NCI-H526 (cell line): Measurements from ENCODE around the gene ANKRD11.

Experiments used
- DNase-seq, 2 experiments: peaks; one replicate each; lab custom pipeline; 2025; lab: John Stamatoyannopoulos, UW

ANKRD11 gene

DNA sequence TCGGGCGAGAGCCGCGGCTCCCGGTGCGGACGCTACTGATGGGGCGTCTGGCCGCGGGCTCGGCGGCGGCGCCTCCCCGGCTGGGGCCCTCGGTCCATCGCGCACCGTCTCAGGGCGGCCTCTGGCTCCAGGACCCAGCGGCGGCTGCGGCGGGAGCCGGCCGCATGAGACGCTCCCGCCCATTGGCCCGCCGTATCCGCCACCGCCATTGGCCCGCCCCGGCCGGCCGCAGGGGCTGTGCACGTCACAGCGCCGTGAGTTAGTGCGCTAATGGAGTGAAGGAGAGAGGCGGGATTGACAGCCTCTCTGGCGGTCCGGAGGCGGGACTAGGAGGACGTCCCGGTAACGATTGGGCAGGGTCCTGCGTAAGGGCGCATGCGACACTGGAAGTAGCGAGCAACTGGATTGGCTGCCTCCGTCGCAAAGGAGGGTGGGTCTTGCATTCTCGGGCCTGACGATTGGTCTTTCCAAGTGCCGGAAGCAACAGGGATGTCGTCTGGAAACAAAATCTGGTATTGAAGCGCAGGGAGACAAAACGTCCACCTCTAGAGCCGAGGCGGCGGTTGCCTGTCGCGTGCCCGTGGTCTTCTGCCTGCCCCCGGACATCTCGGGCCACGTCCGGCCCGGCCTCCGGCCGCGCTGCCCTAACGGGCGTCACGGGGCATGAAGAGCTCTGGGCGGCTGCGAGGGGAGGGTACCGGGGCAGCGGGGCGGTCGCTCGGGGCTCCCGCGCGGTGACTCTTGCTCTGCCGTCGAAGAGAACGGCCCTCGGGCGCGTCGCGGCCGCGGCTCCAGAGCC lies at the start of gene ANKRD11:
Gene ANKRD11, minus strand, starts transcription at position 123 of the 799 bp plus-strand sequence. CDS start 173,542 bp downstream, outside the sequence.
- peak; percentile 98 for DNase-seq

- DNase-seq: no peak
Measured at GRCh38 chr16:89538286-89538685, 47.9 kb upstream of the ANKRD11 start.

DNA sequence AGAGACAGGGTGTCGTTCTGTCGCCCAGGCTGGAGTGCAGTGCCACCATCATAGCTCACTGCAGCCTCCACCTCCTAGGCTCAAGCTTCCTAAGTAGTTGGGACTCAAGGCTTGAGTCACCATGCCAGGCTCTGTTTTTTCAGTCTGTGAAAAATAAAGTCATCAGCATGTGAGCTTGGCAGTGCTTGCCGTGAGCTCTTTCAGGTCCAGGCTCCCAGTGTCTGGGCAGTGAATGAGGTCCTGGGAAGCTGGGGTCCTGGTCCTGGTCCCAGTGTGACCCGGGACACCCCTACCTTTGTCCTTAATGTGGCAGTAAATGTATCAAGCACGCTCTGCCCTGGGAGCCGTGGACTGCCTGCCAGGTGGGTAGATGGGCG lies 47.2 kb upstream of the ANKRD11 start:
- DNase-seq: no peak

- no peak for DNase-seq
Measured at GRCh38 chr16:89536886-89537548, 46.7 kb upstream of the ANKRD11 start.

- no peak for DNase-seq
Measured at GRCh38 chr16:89536371-89536770, 46.0 kb upstream of the ANKRD11 start.

GRCh38 chr16:89534252-89534756 lies 43.9 kb upstream of the ANKRD11 start:
- no peak for DNase-seq

DNA sequence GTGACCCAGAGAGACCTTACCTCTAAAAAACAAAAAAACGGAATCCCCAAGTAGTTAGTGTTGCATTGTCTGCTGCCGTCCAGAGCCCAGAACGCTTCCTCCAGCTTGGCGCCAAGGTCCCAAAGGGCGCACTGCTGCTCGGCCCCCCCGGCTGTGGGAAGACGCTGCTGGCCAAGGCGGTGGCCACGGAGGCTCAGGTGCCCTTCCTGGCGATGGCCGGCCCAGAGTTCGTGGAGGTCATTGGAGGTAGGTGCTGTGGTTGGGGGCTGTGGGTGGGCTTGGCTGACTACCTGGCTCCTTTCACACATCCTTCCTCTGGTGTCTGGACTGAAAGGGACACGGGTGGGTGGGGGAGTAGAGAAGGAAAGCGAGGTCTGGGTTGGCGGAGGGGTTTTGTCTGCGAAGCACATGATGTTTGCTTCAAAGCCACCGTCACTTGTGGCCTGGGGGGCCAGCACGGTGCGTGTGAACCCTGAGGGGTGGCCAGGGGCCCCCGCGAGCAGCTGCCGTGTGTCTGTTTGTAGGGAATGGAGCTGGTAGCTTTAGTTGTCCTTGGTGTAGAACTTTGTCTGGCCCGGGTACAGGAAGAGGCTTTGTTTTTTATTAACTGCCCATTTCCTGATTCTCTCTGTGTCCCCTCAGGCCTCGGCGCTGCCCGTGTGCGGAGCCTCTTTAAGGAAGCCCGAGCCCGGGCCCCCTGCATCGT lies 41.6 kb upstream of the ANKRD11 start:
- no peak for DNase-seq

DNA sequence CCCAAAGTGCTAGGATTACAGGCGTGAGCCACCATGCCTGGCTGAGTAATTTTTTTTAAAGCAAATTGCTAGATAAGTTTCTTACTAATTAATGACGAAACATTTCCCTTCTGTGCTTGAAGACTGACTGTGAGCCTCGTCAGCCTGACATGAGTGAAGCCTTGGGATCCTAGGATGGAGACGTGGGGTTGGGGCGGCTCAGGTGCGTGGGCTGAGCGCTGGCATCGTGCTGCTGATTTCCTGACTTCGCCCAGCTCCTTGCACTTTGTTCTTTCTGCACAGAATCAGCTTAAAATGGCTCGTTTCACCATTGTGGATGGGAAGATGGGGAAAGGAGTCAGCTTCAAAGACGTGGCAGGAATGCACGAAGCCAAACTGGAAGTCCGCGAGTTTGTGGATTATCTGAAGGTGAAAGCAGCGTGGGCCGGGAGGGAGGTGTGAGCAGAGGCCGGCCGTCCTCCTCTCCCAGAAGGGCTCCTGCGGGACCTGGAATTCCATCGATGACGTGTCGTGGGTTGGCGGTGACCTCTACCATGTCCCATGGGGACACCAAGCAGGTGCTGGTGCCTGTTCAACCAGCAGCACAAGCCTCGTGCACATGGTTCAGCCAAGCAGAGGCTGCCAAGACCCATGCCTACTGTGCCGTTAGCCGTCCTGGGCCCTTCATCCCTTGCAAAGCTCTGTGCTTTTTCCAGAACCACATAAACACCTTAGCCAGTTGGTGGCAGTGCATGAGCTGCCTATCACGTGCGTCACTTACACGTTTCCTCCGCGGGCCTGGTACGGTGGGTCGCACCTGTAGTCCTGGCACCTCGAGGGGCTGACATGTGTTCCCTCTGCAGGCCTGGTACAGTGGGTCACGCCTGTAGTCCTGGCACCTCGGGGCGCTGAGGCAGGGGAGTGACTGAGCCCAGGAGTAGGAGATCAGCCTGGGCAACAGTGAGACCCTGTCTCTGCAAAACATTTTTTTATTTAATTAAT lies 40.3 kb upstream of the ANKRD11 start:
- no peak for DNase-seq

DNA sequence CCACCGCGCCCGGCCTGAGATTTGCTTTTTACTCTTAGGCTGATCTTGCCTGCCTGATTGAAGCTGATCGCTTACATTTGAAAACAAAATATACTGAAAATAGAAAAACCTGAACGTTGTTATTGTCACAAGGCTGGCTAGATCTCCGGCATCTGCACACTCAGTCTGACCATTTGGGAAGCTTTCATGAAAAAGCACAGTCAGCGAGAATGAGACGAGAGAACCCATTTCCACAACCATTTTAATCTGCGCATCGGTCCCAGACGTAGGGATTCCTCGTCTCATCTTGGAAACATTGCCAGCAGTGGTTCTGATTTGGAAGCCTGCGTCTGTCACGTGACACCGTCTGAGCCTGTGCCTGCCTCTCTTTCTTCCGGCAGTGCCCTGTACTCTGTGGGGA lies 38.7 kb upstream of the ANKRD11 start:
- DNase-seq: no peak

- DNase-seq: no peak
Measured at GRCh38 chr16:89525146-89525913, 35.0 kb upstream of the ANKRD11 start.

- no peak for DNase-seq
Measured at GRCh38 chr16:89523680-89524344, 33.5 kb upstream of the ANKRD11 start.

- no peak for DNase-seq
Measured at GRCh38 chr16:89522287-89522686, 31.9 kb upstream of the ANKRD11 start.

- no peak for DNase-seq
Measured at GRCh38 chr16:89519881-89520280, 29.5 kb upstream of the ANKRD11 start.

- DNase-seq: no peak
Measured at GRCh38 chr16:89517128-89517527, 26.8 kb upstream of the ANKRD11 start.

GRCh38 chr16:89512453-89512852 lies 22.1 kb upstream of the ANKRD11 start:
- DNase-seq: no peak

- DNase-seq: no peak
Measured at GRCh38 chr16:89511374-89511773, 21.0 kb upstream of the ANKRD11 start.

- no peak for DNase-seq
Measured at GRCh38 chr16:89510526-89510925, 20.2 kb upstream of the ANKRD11 start.

- peak; percentile 6 to 83 for DNase-seq
Measured at GRCh38 chr16:89507834-89508590, 17.7 kb upstream of the ANKRD11 start, which contains the start of gene SPG7. Gene SPG7 (plus strand): TSS chr16:89508403. CDS start chr16:89508418, 15 bp downstream.

DNA sequence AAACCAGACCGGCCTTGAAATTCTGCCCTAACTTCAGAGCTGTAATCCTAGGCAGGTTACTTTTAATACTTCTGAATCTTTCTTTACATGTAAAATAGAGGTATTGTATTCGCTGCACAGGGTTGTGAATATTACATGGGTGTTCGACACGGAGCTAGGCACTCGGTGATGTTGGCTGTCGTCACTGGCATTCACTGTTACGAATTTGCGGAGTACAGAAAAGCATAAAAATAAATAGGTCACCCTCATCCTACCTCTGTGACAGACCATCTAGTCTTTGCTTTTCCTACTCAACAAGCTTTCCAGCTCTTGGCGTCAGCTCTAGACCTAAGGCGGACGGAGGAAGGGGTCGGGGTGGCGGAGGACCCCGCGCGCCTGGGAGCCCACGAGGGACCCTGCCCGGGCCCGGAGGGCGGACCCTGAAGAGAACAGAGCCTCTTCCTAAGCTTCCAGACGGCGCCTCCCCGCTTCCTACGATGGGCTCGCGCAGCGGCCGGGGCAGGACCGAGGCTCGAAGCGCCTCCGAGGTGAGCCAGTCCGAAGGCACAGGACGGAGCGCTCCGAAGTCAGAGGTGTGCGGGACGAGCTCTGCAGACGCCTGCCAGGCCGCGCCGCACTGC lies 17.0 kb upstream of the ANKRD11 start:
- DNase-seq: peak in 1 of 2 experiments; percentile 54
